GM18511 (cell line): ENCODE measurements around the gene FRY.

Experiments used
- ATAC-seq: cut with Tn5 transposase; IDR thresholded peaks from one replicate; pipeline ENCODE4 v1.9.1; 2021; ENCODE audit warnings: mild to moderate bottlenecking, moderate library complexity; ENCODE audit not compliant: unreplicated experiment

The FRY gene

GRCh38 chr13:32126278-32126677, 94.7 kb downstream of the FRY start:
- ATAC-seq, result no peak

- no peak for ATAC-seq
Measured at GRCh38 chr13:32126756-32127155, 95.2 kb downstream of the FRY start.

GRCh38 chr13:32127691-32128090, 96.1 kb downstream of the FRY start:
- no peak for ATAC-seq

GRCh38 chr13:32134241-32135055, 102.9 kb downstream of the FRY start:
- ATAC-seq, result no peak

- ATAC-seq, result no peak
Measured at GRCh38 chr13:32135056-32135390, 103.4 kb downstream of the FRY start.

- no peak for ATAC-seq
Measured at GRCh38 chr13:32135655-32136054, 104.1 kb downstream of the FRY start.

- no peak for ATAC-seq
Measured at GRCh38 chr13:32136061-32136460, 104.5 kb downstream of the FRY start.

GRCh38 chr13:32136716-32137115, 105.1 kb downstream of the FRY start:
- ATAC-seq, result no peak

GRCh38 chr13:32139251-32139650, 107.7 kb downstream of the FRY start:
- no peak for ATAC-seq

- no peak for ATAC-seq
Measured at GRCh38 chr13:32140109-32140508, 108.5 kb downstream of the FRY start.

- no peak for ATAC-seq
Measured at GRCh38 chr13:32141462-32141861, 109.9 kb downstream of the FRY start.

- ATAC-seq, result no peak
Measured at GRCh38 chr13:32142115-32142514, 110.5 kb downstream of the FRY start.

- no peak for ATAC-seq
Measured at GRCh38 chr13:32142956-32143375, 111.4 kb downstream of the FRY start.

GRCh38 chr13:32147193-32147592, 115.6 kb downstream of the FRY start:
- ATAC-seq, result no peak

GRCh38 chr13:32147976-32148375, 116.4 kb downstream of the FRY start:
- no peak for ATAC-seq

- ATAC-seq, result no peak
Measured at GRCh38 chr13:32150239-32150638, 118.7 kb downstream of the FRY start.

GRCh38 chr13:32150794-32151193, 119.2 kb downstream of the FRY start:
- no peak for ATAC-seq

- no peak for ATAC-seq
Measured at GRCh38 chr13:32151240-32151639, 119.7 kb downstream of the FRY start.

GRCh38 chr13:32153056-32153455, 121.5 kb downstream of the FRY start:
- ATAC-seq, result no peak

- no peak for ATAC-seq
Measured at GRCh38 chr13:32159137-32159869, 127.7 kb downstream of the FRY start.

- no peak for ATAC-seq
Measured at GRCh38 chr13:32162395-32163005, 130.9 kb downstream of the FRY start.
